Endometrial microvascular endothelial cells (primary cell): Measurements from ENCODE around the gene NTF3. TPM values are rescaled to one million over a fixed set of nuclear protein-coding genes. Genes with fewer than 3 reads are reported as not detected.
"Not testable (repeated sequence)": the region's sequence is repeated elsewhere in the genome, so short reads cannot be mapped to it uniquely, and the experiment has no call there.

ENCODE experiments used
- in situ Hi-C: cut with HindIII; loops from 2 replicates; pipeline ENCODE4 v1.10.0; 2017; ENCODE audit warnings: low sequenced_read_pairs, low pct_unique_long_range_greater_than_20kb; ENCODE audit errors: inconsistent ontology term
- total RNA-seq: library from RNA; depleted of rRNA; stranded (reverse); fragments of >200 nt; gene quantifications from one replicate; pipeline ENCODE4 v1.2.3, GENCODE V29; 2015; ENCODE audit errors: inconsistent ontology term

NTF3 gene
- total RNA-seq, 1 donor from 2014 or later = not detected

DNA sequence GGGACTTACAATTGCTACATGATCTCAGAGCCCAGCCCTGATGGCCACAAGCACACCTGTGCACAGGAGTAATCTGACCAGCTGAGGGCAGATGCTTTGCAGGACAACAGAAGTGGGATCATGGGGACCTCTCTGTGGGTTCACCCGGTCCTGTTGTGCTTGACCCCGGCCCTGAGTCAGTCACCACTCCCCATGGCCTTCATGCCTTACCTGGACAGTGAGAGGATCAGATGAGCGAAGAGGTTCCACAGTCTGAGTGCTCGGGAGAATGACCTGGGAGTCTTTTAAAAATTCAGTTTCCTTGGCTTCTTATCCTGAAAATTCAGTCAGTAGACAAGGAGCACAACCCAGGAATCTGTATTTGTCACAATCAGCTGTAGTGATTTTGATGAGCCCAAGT lies 88.1 kb downstream of the NTF3 start:
- in situ Hi-C loops = no loop called here

DNA sequence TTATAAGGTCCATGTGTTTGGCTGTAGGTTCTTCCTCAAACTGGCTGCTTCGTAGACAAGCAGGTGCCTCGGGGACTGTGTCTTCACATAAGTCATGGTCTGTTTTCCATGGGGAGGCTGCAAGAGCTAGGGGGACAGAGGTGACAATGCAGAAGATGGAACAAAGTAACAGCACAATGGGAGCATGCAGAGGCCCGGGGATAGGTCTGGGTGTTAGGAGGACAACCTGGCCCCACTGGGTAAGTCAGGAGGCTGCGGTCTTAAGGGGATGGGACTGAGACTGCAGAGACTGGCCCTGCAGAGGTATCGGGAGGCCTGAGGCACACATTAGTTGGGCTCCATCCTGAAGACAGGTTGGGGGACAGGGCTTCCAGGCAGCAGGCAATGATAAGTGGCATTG lies 88.9 kb downstream of the NTF3 start:
- in situ Hi-C loops = no loop called here

DNA sequence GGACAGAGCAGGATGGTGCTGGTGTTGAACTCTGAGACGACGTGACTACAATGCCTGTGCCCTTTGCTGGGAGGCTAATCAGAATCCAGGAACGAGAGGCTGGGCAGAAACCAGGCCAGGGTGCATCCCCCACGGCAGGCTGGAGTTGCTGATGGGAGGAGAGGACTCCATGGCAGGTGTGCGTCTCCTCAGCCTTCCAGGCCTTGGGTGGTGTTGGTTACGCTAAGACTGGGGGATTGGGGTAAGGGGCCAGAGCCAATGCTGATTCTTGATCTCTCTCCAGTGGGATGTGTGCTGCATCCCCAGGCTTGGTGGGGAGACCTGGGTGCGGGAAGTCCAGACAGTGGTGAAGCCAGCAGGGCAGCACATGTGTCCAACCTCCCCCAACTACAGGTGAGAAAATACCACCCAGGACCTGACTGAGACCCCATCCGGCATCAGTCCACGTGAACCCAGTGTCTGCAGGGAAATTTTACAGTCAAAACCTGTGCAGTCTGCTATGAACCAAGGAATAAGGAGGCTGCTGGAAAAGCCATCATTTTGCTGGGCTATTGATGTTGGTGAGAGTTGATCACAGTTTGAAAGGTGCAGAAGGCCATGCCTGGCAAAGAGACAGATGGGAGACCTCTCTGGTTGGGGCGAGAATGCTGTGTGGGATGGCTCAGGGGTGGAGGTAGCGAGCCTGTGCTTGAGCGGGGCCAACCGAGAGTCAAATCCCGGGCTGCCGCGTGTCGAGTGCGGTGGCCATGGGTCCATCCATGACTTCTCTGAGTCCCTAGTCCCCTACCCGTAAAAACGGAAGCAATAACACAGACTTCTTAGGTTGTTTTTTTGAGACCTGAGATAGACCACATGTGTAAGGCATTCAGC lies 89.8 kb downstream of the NTF3 start:
- in situ Hi-C loops = no loop called here

DNA sequence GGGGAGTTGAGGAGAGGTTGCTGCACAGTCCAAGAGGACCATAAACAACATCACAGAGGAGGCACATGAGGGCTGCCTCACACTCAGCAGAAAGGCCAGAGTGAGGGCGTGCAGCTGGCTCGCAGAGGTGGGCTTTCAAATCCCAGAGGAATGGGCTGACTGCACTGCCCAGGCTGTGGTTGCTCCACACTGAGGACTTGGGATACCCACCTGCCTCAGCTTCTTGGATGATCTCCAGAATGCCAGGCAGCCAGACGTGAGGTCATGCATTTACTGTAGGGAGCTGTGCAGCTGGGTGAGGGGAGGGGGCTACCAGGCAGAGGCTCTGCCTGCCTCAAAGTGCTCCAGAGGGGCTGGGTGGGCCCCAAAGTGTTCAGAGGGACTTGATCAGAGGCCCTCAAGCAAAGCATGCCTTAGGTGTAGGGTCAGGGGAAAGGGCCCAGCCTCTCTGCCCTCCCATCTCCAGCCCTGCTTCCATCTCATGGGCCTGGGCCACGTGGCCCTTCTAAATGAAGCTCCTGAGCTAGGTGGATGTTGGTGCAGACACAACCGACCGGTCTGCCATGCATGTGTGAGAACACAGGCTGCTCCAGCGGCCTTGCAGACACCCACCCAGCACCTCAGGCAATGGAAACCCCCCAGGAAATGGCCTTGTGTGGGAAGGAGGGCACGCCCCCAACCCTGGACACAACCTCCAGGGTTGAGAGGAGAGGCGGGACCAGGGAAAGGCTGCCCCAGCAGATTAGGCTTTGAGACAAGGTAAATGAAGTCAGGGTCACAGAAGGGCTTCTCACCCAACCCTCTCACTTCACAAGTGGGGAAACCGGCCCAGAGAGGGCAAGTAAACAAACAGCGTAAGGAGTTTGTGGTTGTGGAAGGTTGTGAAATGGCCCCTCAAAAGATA lies 90.8 kb downstream of the NTF3 start:
- in situ Hi-C loops = no loop called here

DNA sequence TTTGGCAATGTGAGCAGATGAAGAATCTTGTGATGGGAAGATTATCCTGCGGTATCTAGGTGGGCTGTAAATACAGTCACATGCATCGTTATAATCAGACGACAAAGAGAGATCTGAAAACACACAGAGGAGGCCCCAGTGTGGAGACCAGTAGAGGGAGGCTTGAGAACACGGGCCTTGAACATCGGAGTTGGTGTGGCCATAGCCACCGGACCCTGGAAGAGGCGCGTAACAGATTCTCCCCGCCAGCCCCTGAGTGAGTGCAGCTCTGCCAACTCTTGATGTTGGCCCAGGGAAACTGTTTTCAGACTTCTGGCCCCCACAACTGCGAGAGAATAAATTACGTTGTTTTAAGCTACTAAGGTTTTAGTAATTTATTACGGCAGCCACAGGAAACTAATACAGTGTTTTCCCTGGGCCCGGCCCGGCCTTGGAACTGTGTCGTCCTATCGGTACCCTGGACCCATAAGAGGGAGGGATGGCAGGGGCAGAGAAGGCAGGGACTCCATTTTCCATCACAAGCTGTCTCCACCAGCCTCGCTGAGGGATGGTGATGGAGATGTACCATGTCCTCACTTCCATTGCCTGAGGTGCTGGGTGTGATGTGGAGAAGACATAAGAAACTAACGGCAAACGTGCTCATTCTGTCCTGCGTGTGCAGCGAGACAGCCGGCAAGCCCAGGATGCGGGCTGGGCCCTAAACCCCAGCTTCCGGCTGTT lies 91.6 kb downstream of the NTF3 start:
- in situ Hi-C loops = no loop called here

DNA sequence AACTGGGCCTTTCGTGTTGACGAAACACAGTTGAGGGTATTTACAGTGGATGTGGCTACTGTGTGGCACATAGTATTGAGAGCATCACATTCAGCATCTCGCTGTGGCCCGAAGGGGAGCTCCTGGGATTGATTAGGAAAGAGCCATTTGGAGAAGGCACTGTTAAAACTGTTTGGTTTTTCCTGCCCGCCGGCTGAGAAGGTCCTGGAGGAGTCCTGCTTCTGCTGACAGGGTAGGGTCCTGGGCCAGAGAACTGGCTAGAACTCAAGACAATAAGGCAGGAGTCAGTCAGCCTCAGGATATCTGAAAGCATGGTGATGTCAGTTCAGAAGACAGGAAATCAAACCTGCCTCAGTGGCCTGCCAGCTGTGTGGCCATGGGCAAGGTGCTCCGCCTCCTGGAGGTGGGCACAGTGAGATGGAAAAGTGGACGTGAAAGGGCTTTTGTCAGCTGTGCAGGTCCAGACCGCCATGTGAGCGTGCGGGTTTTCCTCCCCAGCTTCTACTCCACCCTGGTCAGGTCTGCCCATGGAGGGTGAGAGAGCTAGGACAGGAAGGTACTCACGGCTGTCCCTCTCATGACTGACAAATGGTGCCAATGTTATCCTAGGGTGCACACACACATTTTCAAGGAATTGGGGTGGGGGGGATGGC lies 92.3 kb downstream of the NTF3 start:
- in situ Hi-C loops = no loop called here

DNA sequence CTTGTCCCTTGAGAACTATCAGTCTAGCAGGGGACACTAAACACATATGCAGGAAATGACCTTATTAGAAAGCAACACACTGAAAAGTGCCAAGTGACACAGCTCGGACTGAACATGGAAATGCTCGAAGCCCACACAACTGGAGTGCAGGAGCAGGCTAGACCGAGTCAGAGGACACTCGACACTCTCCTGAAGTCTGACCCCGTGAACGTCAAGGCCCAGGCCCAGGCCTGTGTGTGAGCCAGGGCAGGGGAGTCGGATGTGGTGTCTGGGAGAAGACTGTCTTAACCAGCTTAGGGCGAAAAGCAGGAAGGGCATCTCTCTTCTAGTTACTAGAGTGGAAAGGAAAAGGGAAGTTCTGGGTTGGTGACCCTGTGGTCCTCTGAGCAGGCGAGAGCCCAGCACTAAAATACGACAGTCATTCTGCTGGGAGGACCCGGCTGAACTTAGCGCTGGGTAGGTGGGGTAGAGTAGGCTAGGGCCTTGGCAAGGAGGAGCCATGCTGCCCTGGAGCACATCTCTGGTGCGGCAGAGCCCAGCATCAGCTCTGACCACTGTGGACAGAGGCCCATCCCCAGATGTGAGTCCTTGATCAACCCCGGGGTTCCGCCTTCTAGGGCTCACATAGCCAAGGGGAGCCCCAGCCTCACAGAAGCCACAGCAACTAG lies 93.0 kb downstream of the NTF3 start:
- in situ Hi-C loops = no loop called here

DNA sequence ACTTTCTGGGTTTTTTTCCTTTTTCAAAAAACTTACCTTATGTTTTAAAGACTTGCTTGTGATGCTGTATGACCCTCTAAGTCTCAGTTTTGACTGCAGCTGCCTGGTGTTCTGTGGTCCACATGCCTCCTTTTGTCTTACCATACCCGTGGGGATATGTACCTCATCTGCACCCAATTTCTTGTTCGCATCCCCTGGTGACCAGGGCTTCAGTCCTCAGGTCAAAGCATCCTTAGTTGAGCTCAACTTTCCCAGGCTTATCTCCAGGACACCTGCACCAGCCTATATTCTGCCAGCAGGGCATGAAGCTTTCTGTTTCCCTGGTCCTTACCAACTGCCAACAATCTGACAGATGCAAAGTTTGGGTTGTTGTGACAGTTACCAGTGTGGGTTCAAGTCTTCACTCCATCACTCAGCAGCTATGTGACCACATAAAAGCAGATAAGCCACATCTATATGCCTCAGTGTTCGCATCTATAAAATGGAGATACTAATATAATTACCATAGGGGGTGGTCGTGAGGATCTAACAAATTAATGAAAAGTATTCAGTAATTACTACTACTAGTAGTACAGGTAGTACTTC lies 94.0 kb downstream of the NTF3 start:
- in situ Hi-C loops = no loop called here

DNA sequence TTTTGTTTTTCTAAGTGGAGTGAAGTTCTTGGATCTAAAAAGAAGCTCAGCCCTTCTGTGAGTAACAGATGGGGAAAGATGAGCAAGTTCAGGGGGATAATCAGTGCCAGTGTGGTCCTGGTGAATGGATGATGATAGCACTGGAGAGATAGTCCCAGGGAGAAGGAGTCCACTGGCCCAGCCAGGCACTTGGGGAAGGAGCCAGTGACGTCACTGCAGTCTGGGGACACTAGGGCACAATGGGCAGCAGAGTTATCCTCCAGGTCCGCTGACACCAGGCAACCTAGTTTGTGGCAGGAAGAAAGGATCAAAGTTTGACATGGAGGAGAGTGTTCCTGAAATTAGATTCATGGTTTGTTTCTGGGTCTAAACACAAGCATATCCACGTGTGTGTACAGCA lies 101.5 kb downstream of the NTF3 start:
- in situ Hi-C loops = no loop called here

DNA sequence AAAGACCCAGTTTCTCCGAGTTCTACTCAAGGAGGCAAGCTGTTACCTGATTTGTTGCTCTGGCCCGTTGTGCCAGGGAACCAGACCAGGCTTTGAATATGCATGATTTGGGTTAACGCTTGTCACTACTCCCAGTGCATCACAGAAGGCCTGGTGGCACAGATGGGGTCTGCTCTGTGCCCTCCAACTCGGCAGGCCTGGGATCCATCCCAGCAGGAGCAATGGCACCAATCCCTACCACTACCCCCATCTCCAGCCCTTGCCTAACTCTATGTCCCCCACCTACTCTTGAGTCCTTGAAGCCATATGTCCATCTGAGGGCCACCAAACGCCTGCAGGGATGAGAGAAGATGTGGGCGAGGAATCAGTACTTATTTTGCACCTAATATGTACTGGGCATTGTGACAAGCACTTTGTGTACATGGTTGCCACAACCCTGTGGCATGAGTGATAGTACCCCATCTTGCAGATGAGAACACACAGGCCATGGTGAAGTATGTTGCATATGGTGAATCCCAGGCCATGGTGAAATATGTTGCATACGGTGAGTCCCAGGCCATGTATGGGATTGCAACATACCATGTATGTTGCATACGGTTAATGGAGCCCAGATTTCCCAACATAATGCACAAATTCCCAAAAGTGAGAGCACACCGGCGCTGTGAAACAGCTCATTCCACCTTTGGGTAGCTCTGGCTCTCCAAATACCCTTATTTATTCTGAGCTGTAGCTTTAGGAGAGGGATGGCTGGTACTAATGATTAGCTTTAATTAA lies 102.7 kb downstream of the NTF3 start:
- in situ Hi-C loops = no loop called here

DNA sequence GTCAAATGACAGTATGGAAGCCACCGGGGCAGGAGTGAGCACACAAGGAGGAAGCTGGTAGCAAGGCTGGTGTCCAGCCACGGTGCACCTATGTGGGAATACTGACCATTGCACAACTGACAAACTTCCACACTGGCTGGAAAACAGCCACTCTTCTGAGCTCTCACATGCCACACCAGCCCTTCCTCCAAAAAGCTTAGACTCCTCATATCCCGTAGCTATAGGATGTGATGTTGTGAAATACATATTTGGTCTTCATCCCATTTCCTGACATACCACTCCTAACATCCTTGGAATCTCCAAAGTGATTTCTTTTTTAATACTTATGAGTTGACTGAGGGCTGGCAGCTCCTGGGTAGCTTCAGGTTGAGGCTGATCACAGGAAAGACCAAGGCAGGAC lies 103.6 kb downstream of the NTF3 start:
- in situ Hi-C loops = no loop called here

DNA sequence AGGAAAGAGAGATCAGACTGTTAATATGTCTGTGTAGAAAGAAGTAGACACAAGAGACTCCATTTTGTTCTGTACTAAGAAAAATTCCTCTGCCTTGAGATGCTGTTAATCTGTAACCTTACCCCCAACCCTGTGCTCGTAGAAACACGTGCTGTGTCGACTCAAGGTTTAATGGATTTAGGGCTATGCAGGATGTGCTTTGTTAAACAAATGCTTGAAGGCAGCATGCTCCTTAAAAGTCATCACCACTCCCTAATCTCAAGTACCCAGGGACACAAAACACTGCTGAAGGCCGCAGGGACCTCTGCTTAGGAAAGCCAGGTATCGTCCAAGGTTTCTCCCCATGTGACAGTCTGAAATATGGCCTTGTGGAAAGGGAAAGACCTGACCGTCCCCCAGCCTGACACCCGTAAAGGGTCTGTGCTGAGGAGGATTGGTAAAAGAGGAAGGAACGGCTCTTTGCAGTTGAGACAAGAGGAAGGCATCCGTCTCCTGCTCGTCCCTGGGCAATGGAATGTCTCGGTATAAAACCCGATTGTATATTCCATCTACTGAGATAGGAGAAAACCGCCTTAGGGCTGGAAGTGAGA lies 105.2 kb downstream of the NTF3 start:
- in situ Hi-C loops = not testable (repeated sequence)

DNA sequence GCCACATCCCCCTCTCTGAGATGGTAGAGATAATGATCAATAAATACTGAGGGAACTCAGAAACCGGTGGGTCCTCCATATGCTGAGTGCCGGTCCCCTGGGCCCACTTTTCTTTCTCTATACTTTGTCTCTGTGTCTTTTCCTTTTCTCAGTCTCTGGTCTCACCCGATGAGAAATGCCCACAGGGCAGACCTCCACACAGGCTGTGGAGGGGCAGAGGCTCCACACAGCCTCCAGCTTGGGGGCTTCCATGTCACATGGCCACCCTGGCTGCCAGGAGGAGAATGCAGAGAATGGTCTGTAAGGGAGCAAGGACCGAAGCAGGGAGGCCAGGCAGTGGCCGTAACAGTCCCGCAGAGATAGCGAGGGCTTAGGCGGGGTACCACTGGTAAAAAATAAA lies 105.9 kb downstream of the NTF3 start:
- in situ Hi-C loops = no loop called here
